ENCODE results near the gene PTPRN.
"Not testable (repeated sequence)": the region's sequence is repeated elsewhere in the genome, so short reads cannot be mapped to it uniquely, and the experiment has no call there.

Gene PTPRN

GRCh38 chr2:219272356-219272755 lies 36.8 kb downstream of the PTPRN start:
- in situ Hi-C loops (cut with HindIII; ENCODE audit: low sequenced_read_pairs) = no loop called here

- in situ Hi-C loops (cut with HindIII; ENCODE audit: low sequenced_read_pairs) = no loop called here
Measured at GRCh38 chr2:219271021-219271420, 38.2 kb downstream of the PTPRN start.

DNA sequence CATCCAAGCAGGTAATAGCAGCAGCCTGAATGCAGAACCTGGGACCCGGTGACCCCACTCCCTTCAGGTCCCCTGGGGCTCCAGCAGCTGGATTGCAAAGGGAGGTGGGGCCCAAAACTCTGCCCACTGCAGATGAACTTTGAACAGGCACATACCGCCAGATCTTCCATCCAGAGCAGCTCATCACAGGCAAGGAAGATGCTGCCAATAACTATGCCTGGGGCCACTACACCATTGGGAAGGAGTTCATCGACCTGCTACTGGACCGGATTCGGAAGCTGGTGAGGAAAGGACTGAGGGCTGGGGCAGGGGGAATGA lies 39.2 kb downstream of the PTPRN start:
- in situ Hi-C loops (cut with HindIII; ENCODE audit: low sequenced_read_pairs) = no loop called here

DNA sequence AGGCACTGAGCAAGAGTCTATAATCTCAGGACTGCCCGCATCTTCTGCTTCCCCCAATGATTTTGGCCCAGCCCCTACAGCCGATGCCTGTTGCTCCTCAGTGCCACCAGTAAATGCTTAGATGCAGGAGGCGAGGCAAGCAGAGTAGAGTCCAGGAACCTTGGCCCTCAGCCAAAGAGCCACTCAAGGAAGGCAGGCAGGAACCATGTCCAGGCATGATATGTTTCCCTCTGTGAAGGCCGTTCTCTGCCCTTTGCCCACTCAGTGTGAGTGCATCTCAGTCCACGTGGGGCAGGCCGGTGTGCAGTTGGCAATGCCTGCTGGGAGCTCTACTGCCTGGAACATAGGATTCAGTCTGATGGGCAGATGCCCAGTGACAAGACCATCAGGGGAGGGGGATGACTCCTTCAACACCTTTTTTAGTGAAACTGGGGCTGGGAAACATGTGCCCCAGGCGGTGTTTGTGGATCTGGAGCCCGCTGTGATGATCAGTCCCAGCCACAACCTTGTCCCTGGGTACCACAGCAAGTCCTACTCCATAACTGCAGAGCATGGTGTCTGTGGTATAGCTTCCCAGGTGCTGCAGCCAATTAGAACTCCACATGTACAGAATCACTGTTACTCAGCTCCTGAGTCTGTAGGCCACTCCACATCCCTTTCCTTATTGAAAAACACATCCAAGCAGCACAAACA lies 39.7 kb downstream of the PTPRN start:
- in situ Hi-C loops (cut with HindIII; ENCODE audit: low sequenced_read_pairs) = loop anchor here (10.0 kb wide), 1 partner anchor 225 kb away; the partner anchor contains the start of gene CFAP65

DNA sequence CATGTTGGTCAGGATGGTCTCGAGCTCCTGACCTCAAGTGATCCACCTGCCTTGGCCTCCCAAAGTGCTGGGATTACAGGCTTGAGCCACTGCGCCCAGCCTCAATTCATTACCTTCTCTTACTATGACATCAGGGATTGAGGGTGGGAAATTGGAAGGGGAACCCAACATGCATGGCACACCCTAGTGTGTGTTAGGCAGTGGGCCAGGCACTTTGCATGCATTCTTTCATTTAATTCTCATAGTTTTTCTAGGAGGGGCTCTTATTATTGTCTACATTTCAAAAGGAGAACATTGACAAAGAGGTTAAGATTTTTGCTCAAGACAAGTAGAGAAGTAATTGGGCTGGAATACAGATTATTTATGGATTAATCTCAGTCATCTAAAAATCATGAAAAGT lies 40.9 kb downstream of the PTPRN start:
- in situ Hi-C loops (cut with HindIII; ENCODE audit: low sequenced_read_pairs) = loop anchor here (10.0 kb wide), 1 partner anchor 223 kb away; the partner anchor contains the start of gene CFAP65

- in situ Hi-C loops (cut with HindIII; ENCODE audit: low sequenced_read_pairs) = loop anchor here (10.0 kb wide), 1 partner anchor 222 kb away; the partner anchor contains the start of gene CFAP65
Measured at GRCh38 chr2:219266886-219267285, 42.3 kb downstream of the PTPRN start.

DNA sequence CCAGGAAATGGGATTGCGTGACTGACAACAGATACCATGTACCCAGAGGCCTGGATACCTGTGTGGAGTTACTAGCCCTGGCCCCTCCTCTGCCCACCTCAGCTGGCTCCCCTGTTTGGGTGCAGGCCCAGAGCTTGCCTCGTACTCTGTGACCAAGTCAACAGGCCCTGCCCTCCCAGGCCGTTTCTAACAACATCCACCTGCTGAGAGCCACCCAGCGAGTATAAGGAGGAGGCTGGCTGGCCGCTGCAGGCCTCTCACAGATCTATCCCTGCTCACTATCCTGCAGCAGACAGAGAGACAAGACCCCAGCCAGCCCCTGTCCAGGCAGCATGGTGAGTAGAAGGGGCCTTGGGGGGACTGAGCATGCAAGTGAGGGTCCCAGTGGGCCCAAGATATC lies 43.0 kb downstream of the PTPRN start:
- in situ Hi-C loops (cut with HindIII; ENCODE audit: low sequenced_read_pairs) = loop anchor here (10.0 kb wide), 1 partner anchor 221 kb away; the partner anchor contains the start of gene CFAP65

DNA sequence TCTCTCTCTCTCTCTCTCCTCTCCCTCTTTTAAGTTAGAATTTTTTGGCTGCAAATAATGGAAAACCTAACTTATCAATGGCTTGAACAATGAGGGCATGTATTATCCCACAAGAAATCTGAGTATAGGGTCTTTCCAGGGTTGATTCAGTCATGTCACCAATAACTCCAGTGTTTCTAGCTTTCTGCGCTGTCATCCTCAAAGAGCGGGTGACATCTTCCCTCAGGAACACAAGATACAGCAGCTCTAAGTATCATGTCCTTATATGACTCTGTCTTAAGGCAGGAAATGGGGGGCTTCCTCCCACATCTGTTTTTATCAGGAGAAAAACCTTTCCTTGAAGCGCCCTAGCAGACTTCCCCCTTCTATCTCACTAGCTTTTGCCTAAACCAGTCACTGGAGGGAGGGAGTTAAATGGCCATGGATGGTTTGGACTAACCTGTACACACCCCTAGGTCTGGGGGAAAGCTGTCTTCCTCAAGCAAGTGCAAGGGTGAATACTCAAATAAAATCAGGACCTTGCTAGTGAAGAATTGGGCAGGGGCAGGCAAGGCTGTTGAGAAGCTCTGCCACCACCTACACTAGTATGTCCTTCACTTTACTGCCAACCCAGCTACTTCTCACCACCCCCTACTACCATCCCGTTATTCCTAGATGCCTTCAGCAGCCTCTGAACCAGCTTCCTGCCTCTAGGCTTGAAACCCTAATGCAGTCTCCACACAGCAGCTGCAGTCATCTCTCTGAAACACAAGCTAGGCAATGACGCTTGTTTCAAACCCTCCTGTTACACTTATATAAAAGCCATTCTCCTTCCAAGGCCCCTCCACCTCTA lies 48.0 kb downstream of the PTPRN start:
- in situ Hi-C loops (cut with HindIII; ENCODE audit: low sequenced_read_pairs) = loop anchor here (10.0 kb wide), 1 partner anchor 216 kb away; the partner anchor contains the start of gene CFAP65

- in situ Hi-C loops (cut with HindIII; ENCODE audit: low sequenced_read_pairs) = not testable (repeated sequence)
Measured at GRCh38 chr2:219258942-219259341, 50.3 kb downstream of the PTPRN start.

GRCh38 chr2:219254590-219255201 lies 54.5 kb downstream of the PTPRN start:
- in situ Hi-C loops (cut with HindIII; ENCODE audit: low sequenced_read_pairs) = no loop called here

- in situ Hi-C loops (cut with HindIII; ENCODE audit: low sequenced_read_pairs) = no loop called here
Measured at GRCh38 chr2:219253753-219254589, 55.2 kb downstream of the PTPRN start, which contains the start of gene TUBA4A. TUBA4A (minus strand) TSS chr2:219253918; CDS start chr2:219253858, 60 bp downstream.

DNA sequence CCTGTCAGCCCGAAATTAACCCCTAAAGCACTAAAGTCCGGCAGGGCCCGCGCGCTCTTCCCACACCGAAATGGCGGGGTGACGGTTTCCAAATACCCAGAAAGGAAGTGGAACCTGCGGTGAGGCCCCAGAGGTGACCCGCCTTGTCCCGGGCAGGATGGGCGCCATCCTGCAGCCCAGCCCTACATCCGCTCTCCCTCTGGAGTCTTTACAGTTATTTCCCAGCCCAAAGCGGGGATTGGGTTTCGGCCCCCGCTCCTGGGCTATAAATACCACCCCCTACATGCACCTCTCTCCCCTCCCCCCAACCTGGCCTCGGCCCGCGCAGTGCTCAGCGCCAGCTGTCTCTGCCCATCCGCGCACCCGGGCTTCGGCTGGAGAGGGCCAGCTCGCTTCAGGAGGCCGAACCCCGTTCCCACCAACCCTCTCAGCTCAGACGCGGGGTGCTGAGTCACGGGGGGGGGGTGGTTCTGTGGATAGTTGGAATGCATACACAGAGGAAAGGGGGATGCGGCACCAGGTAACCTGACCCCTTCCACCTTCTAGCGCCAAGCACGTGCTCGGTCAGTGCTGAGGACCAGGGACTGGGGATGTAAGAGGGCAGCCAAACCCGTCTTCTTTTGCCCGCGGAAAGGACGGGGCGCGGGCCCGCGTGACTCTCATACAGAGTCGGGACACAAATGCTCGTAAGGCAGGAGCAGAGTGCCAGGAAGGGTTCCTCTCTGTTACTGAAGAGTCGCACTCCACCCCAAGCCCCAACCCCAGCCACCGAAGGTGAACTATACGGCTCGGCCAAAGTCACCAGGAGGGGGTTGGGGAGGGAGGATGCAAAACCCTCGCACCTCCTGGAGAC lies 56.1 kb downstream of the PTPRN start, which contains the start of gene TUBA4B:
TUBA4B (plus strand) TSS at position 344 of the 853 bp plus-strand sequence; CDS start at position 509, 165 bp downstream.
- in situ Hi-C loops (cut with HindIII; ENCODE audit: low sequenced_read_pairs) = no loop called here

- in situ Hi-C loops (cut with HindIII; ENCODE audit: low sequenced_read_pairs) = no loop called here
Measured at GRCh38 chr2:219252570-219252899, 56.7 kb downstream of the PTPRN start.

- in situ Hi-C loops (cut with HindIII; ENCODE audit: low sequenced_read_pairs) = no loop called here
Measured at GRCh38 chr2:219252084-219252483, 57.1 kb downstream of the PTPRN start.

DNA sequence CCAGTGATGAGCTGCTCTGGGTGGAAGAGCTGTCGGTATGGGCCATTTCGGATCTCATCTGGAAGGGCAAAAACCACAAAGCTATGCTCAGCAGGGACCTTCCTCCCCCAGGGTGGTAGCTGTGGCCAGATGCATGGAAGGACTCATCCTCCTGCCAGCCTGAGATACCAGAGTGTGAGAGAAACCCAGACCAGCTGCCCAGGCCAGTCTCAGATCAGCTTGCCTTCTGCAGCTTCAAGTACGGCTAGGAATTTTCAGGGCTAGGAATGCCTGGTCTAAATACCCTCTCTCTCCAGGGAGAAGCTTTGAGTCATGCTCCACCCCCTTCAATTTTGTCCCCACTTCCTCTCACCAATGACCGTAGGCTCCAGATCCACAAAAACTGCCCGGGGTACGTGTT lies 57.5 kb downstream of the PTPRN start:
- in situ Hi-C loops (cut with HindIII; ENCODE audit: low sequenced_read_pairs) = no loop called here

DNA sequence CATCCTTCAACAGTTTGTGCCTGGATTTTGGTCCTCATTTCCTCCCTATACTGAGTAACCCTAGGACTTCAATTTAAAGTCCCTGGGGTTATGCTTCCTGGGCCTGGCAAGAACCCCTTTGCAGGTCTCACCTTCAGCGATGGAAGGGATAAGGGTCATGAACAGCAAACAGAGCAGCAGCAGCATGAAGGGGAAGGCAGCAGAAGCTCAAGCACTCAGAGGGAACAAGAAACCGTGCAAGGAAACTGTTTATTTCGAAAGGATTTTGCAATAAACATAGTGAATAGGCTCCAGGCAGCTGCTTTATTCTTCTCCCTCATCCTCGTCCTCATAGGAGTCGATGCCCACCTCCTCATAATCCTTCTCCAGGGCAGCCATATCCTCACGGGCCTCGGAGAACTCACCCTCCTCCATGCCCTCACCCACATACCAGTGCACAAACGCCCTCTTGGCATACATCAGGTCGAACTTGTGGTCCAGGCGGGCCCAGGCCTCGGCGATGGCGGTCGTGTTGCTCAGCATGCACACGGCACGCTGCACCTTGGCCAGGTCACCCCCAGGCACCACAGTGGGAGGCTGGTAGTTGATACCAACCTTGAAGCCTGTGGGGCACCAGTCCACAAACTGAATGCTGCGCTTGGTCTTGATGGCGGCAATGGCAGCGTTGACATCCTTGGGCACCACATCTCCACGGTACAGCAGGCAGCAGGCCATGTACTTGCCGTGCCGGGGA lies 59.0 kb downstream of the PTPRN start:
- in situ Hi-C loops (cut with HindIII; ENCODE audit: low sequenced_read_pairs) = no loop called here

- in situ Hi-C loops (cut with HindIII; ENCODE audit: low sequenced_read_pairs) = no loop called here
Measured at GRCh38 chr2:219249203-219249980, 59.8 kb downstream of the PTPRN start.

GRCh38 chr2:219248845-219249202 lies 60.4 kb downstream of the PTPRN start:
- in situ Hi-C loops (cut with HindIII; ENCODE audit: low sequenced_read_pairs) = no loop called here

All from DLD1 (cell line).